Stimulated activated CD8-positive, alpha-beta memory T cell treated with anti-CD3 and anti-CD28 coated beads, Interleukin-12 subunit alpha, Interleukin-12 subunit beta, amount 100 ng/mL, for 1 hour (primary cell): ENCODE measurements around the gene ETFBKMT.
"Not testable (repeated sequence)": the region's sequence is repeated elsewhere in the genome, so short reads cannot be mapped to it uniquely, and the experiment has no call there.

Experiments used
- DNase-seq: peaks from one replicate; pipeline ENCODE4 v3.0.0-alpha.2; 2020; ENCODE audit warnings: low read depth

The ETFBKMT gene

GRCh38 chr12:31718542-31719198 lies 59.2 kb downstream of the ETFBKMT start:
- not testable (repeated sequence) for DNase-seq

DNA sequence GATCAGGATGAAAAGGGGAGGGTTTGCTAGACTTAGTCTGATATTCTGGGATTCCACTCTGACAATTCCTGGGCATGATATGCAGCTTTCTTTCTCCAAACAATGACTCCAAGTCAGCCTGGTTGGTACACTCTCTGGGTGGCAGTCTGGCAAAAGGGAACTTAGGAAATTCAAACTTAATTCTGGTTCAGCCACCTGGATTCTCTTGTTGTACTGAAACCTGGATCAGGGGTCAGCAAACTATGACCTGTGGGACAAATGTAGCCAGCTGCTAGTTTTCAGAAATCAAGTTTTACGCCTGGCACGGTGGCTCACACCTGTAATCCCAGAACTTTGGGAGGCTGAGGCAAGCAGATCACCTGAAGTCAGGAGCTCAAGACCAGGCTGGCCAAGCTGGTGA lies 63.1 kb downstream of the ETFBKMT start:
- DNase-seq = no peak
